Neuron (in vitro differentiated cells): Measurements from ENCODE around the gene ASIC1.

Experiments
- H2AFZ ChIP-seq: one replicate; pipeline ENCODE4 v1.6.1; 2013; ENCODE audit warnings: low read depth, mild to moderate bottlenecking, inconsistent platforms, low read length, moderate library complexity
- H3K27me3 ChIP-seq: one replicate; pipeline ENCODE4 v1.6.1; 2013; ENCODE audit warnings: low read length; ENCODE audit not compliant: insufficient read depth
- H3K36me3 ChIP-seq: one replicate; pipeline ENCODE4 v1.6.1; 2013; ENCODE audit warnings: low read length; ENCODE audit not compliant: insufficient read depth
- H3K4me1 ChIP-seq: one replicate; pipeline ENCODE4 v1.6.1; 2013; ENCODE audit warnings: low read length; ENCODE audit not compliant: insufficient read depth
- H3K4me3 ChIP-seq: 2 replicates; pipeline ENCODE4 v1.5.1; 2013; ENCODE audit warnings: mild to moderate bottlenecking, low read length, moderate library complexity
- H3K9me3 ChIP-seq: one replicate; pipeline ENCODE4 v1.6.1; 2013; ENCODE audit warnings: low read length

ASIC1 gene

GRCh38 chr12:50085615-50086072 lies 28.2 kb downstream of the ASIC1 start:
- peak overlapping the region; percentile 96 for H3K4me3 ChIP-seq
- H3K36me3 ChIP-seq: peaks cover 46% of the 10 kb centered on the region
- peaks cover 35% of the 10 kb centered on the region for H3K4me1 ChIP-seq
- H2AFZ ChIP-seq: no peak overlapping the region
- no peaks in the 10 kb centered on the region for H3K27me3 ChIP-seq
- H3K9me3 ChIP-seq: no peaks in the 10 kb centered on the region

GRCh38 chr12:50086148-50086547 lies 28.8 kb downstream of the ASIC1 start:
- Histone ChIP-seq H3K4me3 (peak overlapping the region; percentile 96), H3K27me3 (no peaks in the 10 kb centered on the region), H3K4me1 (peaks cover 35% of the 10 kb centered on the region), H3K36me3 (peaks cover 46% of the 10 kb centered on the region), H3K9me3 (no peaks in the 10 kb centered on the region), H2AFZ (no peak overlapping the region)

GRCh38 chr12:50087151-50087550 lies 29.8 kb downstream of the ASIC1 start:
- Histone ChIP-seq H3K4me1 (peaks cover 30% of the 10 kb centered on the region), H3K36me3 (peaks cover 51% of the 10 kb centered on the region), H3K27me3 (no peaks in the 10 kb centered on the region), H3K9me3 (no peaks in the 10 kb centered on the region), H2AFZ (no peak overlapping the region), H3K4me3 (no peak overlapping the region)

- H3K4me3 ChIP-seq: no peak overlapping the region
- H2AFZ ChIP-seq: no peak overlapping the region
- H3K27me3 ChIP-seq: no peaks in the 10 kb centered on the region
- H3K9me3 ChIP-seq: no peaks in the 10 kb centered on the region
- H3K36me3 ChIP-seq: peaks cover 58% of the 10 kb centered on the region
- peaks cover 22% of the 10 kb centered on the region for H3K4me1 ChIP-seq
These were observed 30.6 kb downstream of the ASIC1 start for GRCh38 chr12:50087995-50088394.

- Histone ChIP-seq H3K9me3 (no peaks in the 10 kb centered on the region), H3K4me3 (no peak overlapping the region), H3K4me1 (peaks cover 22% of the 10 kb centered on the region), H2AFZ (no peak overlapping the region), H3K27me3 (no peaks in the 10 kb centered on the region), H3K36me3 (peaks cover 65% of the 10 kb centered on the region)
These were observed 31.4 kb downstream of the ASIC1 start for GRCh38 chr12:50088577-50089335.

- Histone ChIP-seq H3K4me3 (no peak overlapping the region), H3K27me3 (no peaks in the 10 kb centered on the region), H3K4me1 (peaks cover 16% of the 10 kb centered on the region), H3K36me3 (peaks cover 75% of the 10 kb centered on the region), H2AFZ (no peak overlapping the region), H3K9me3 (no peaks in the 10 kb centered on the region)
These were observed 32.3 kb downstream of the ASIC1 start for GRCh38 chr12:50089730-50090129.

- Histone ChIP-seq H3K27me3 (no peaks in the 10 kb centered on the region), H3K4me1 (peaks cover 16% of the 10 kb centered on the region), H3K4me3 (no peak overlapping the region), H2AFZ (no peak overlapping the region), H3K36me3 (peaks cover 78% of the 10 kb centered on the region), H3K9me3 (no peaks in the 10 kb centered on the region)
These were observed 33.0 kb downstream of the ASIC1 start for GRCh38 chr12:50090391-50090790.

- no peak overlapping the region for H2AFZ ChIP-seq
- H3K4me3 ChIP-seq: no peak overlapping the region
- no peaks in the 10 kb centered on the region for H3K9me3 ChIP-seq
- no peaks in the 10 kb centered on the region for H3K4me1 ChIP-seq
- H3K27me3 ChIP-seq: no peaks in the 10 kb centered on the region
- H3K36me3 ChIP-seq: peaks cover 73% of the 10 kb centered on the region
These were observed 40.6 kb downstream of the ASIC1 start for GRCh38 chr12:50097952-50098351.

- Histone ChIP-seq H3K4me1 (no peaks in the 10 kb centered on the region), H2AFZ (no peak overlapping the region), H3K27me3 (no peaks in the 10 kb centered on the region), H3K9me3 (no peaks in the 10 kb centered on the region), H3K4me3 (no peak overlapping the region), H3K36me3 (peaks cover 58% of the 10 kb centered on the region)
These were observed 42.1 kb downstream of the ASIC1 start for GRCh38 chr12:50099302-50100008.

GRCh38 chr12:50100561-50100960 lies 43.2 kb downstream of the ASIC1 start:
- Histone ChIP-seq H3K4me1 (no peaks in the 10 kb centered on the region), H3K27me3 (no peaks in the 10 kb centered on the region), H2AFZ (no peak overlapping the region), H3K4me3 (no peak overlapping the region), H3K9me3 (no peaks in the 10 kb centered on the region), H3K36me3 (peaks cover 50% of the 10 kb centered on the region)

GRCh38 chr12:50101663-50102062 lies 44.3 kb downstream of the ASIC1 start:
- H3K4me3 ChIP-seq: no peak overlapping the region
- H3K4me1 ChIP-seq: peaks cover 4% of the 10 kb centered on the region
- H2AFZ ChIP-seq: no peak overlapping the region
- H3K27me3 ChIP-seq: no peaks in the 10 kb centered on the region
- peaks cover 39% of the 10 kb centered on the region for H3K36me3 ChIP-seq
- no peaks in the 10 kb centered on the region for H3K9me3 ChIP-seq

GRCh38 chr12:50102131-50102531 lies 44.7 kb downstream of the ASIC1 start:
- no peaks in the 10 kb centered on the region for H3K27me3 ChIP-seq
- H3K4me3 ChIP-seq: no peak overlapping the region
- H3K36me3 ChIP-seq: peaks cover 35% of the 10 kb centered on the region
- H3K9me3 ChIP-seq: no peaks in the 10 kb centered on the region
- H3K4me1 ChIP-seq: peaks cover 4% of the 10 kb centered on the region
- H2AFZ ChIP-seq: no peak overlapping the region

- H3K4me1 ChIP-seq: peaks cover 4% of the 10 kb centered on the region
- H2AFZ ChIP-seq: no peak overlapping the region
- peaks cover 31% of the 10 kb centered on the region for H3K36me3 ChIP-seq
- H3K4me3 ChIP-seq: no peak overlapping the region
- H3K9me3 ChIP-seq: no peaks in the 10 kb centered on the region
- no peaks in the 10 kb centered on the region for H3K27me3 ChIP-seq
These were observed 45.4 kb downstream of the ASIC1 start for GRCh38 chr12:50102646-50103309.
